Testis (tissue), 2 donors: ENCODE results near the gene PUSL1.

Experiments used
- POLR2A ChIP-seq: fragments of 450-650 bp; IDR thresholded peaks from one replicate; pipeline ENCODE4 v1.6.1; 2017; ENCODE audit warnings: antibody characterized with exemption, mild to moderate bottlenecking, moderate library complexity
- TF ChIP-seq, protein P1 (sequence below), 3 experiments: fragments of 450-650 bp in 2 of 3; fragments of 200-600 bp in 1 of 3; sonication (generic) in 1 of 3; IDR thresholded peaks; one replicate each; pipeline ENCODE4 v1.5.1; 2016 to 2019; ENCODE audit warnings: antibody characterized with exemption in 3 of 3, mild to moderate bottlenecking in 2 of 3, moderate library complexity in 1 of 3

GRCh38 chr1:1306661-1307260 lies 1.6 kb upstream of the PUSL1 start:
- no peak for TF ChIP-seq POLR2A
- TF ChIP-seq, protein P1, sequence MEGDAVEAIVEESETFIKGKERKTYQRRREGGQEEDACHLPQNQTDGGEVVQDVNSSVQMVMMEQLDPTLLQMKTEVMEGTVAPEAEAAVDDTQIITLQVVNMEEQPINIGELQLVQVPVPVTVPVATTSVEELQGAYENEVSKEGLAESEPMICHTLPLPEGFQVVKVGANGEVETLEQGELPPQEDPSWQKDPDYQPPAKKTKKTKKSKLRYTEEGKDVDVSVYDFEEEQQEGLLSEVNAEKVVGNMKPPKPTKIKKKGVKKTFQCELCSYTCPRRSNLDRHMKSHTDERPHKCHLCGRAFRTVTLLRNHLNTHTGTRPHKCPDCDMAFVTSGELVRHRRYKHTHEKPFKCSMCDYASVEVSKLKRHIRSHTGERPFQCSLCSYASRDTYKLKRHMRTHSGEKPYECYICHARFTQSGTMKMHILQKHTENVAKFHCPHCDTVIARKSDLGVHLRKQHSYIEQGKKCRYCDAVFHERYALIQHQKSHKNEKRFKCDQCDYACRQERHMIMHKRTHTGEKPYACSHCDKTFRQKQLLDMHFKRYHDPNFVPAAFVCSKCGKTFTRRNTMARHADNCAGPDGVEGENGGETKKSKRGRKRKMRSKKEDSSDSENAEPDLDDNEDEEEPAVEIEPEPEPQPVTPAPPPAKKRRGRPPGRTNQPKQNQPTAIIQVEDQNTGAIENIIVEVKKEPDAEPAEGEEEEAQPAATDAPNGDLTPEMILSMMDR (IDR thresholded peaks at IDR 0.05) = no peak
